Measurements from ENCODE around the gene PEX10. TPM values are rescaled to one million over a fixed set of nuclear protein-coding genes. Genes with fewer than 3 reads are reported as not detected.

PEX10 gene
- total RNA-seq, 1 experiment from 2014 or later: 36.3 TPM

DNA sequence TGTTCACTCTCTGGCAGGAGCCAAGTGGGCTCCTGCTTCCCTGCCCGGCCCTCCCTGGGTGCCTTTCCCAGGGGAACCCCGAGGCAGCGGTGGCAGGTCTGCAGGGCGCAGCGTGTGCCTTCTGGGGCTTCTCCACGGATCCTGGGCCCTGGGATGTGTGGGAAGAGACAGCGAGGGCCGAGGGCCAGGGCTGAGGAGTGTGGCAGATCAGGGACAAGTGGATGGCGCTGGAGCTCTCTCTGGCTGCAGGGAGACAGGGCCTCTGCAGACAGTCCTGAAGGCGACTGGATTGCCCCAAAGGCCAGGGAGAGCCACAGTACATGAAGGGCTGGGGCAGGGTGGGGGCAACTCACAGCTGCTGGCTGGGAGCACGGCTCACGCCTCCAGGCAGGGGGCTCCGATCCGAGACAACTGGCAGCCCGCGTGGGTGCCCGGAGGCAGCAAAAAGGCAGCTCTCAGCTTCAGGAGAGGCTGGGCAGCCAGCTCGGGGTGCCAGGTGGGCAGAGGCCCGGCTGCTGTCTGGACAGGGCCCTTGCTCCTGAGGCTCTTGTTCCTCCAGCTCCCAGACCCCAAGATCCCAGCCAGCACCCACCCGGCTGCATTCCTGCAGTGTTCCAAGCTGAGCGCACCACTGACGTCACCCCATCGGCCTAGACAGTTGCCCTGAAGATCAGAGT is 37.0 kb downstream of the PEX10 start:
- DNase-seq (ENCODE audit: low read depth): no peak

DNA sequence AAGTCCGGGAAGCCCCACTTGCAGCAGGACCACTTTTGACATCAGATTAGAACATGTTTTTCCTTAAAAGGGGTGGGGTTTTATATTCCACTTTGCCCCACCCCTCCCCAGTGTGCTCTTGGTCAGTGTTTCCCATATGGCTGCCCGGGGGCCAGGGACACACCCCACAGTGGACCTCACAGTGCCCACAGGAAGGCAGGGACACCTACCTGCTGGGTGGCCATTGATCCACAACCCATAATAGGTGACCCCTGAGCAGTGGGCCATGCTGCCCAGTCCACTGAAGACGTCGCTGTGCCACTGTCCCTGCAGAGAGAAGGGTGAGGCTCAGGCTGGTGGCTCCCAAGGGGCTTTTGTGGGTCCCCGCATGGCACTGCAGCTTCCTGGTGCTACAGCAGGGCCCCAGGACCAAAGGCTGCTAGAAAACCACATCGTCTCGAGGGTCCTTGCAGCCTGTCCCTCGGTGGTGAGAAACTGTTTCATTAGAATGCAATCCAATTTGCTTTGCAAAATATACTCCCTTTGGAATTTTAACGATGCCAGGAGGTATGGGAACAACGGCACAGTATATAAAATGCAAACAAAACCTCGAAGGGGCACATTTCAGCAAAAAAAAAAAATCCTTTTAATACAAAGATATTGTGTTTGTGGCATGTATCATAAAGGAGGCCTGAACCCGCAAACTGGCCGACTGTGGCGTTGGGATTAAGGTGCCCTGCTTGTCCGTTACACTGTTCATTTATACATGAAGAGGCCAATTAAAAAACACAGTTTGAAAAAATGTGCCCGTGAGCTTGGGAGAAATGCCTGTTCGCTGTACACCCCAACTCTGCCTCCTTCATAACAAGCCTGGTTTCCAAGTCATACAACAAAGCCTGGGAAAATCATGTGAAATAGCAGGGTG is 37.9 kb downstream of the PEX10 start:
- no peak for DNase-seq (ENCODE audit: low read depth)

DNA sequence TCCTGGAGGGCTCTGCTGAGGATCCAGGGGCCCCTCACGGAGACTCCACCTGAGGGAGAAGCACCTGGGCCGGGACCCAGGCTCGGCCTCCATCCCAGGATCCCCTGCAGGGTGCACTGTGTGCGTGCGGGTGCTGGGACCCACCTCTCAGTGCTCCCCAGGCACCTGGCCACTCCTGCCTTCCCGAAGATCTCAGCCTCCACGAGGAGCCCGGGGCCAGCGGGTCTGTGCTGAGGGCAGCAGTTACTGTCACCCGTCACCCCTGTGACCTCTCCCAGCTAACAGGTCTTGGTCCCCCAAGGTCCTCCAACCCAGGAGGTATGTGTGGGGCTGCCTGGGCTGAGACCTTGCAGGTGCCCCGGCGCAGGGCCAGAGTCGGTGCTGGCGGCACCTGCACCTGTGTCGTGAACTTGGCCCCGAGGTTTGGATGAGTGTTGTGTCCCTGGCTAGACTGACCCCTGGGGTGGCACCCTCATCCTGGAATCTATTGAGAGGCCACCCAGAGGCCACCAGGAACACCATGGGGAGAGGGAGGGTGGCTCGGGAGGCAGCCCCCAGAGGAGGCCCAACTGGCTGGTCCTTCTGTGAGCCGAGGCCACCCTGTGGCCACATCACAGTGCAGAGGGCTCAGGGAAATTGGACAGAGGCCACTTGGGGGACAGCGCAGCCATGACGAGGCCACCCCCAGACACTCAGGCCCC is 38.7 kb downstream of the PEX10 start:
- no peak for DNase-seq (ENCODE audit: low read depth)

- DNase-seq (ENCODE audit: low read depth): no peak
Observed at GRCh38 chr1:2372551-2373490, 39.5 kb downstream of the PEX10 start.

GRCh38 chr1:2368053-2368744 is 44.2 kb downstream of the PEX10 start:
- no peak for DNase-seq (ENCODE audit: low read depth)

GRCh38 chr1:2363847-2364513 is 48.4 kb downstream of the PEX10 start:
- no peak for DNase-seq (ENCODE audit: low read depth)

DNA sequence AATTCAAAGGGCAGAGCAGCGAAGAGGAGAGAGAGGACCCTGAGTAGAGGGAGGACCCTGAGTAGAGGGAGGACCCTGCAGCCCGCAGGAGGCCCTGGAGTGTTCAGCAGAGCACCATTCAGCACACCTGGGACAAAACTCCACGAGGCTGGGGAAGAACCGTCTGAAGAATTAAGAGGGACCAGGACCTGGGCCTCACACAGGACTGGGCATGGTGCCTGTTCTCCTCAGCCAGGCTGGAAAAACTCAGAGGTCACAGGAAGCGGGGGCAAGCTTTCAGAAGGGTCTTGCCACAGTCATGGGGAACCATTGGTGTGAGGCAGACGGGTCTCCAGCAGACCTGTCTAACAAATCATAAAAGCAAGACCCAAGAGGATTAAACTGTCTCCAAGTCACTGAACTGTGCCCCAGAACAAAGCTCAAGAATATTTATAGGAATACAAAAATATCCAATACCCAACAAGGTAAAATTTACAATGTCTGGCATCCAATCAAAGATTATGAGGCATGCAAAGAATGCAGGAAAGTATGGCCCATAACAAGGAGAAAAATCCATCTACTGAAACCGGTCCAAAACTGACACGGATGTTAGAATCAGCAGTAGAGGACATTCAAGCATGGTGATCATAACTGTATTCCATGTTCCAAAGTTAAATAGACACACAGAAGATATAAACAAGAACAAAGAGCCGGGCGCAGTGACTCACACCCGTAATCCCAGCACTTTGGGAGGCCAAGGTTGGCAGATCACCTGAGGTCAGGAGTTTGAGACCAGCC is 51.6 kb downstream of the PEX10 start:
- DNase-seq (ENCODE audit: low read depth): no peak

GRCh38 chr1:2358651-2359640 is 53.4 kb downstream of the PEX10 start:
- no peak for DNase-seq (ENCODE audit: low read depth)

DNA sequence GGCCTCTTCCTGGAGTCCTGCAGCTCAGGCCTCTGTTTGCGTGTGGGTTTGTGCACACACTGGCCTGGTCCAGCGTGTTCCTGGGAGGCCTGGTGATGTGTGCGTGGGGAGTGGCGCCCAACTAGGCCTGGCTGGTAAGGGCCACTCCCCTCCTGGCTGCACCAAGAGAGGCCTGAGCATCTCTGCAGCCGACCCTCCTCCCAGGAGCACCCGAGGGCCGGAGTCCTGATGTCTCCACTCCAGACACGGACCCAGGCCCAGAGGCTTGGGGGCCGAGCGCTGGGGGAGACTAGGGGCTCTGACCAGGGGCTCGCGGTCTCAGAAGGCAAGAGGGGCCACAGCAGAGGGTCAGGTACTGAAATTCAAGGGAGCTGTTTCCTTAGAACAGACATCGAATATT is 54.3 kb downstream of the PEX10 start:
- DNase-seq (ENCODE audit: low read depth): no peak

DNA sequence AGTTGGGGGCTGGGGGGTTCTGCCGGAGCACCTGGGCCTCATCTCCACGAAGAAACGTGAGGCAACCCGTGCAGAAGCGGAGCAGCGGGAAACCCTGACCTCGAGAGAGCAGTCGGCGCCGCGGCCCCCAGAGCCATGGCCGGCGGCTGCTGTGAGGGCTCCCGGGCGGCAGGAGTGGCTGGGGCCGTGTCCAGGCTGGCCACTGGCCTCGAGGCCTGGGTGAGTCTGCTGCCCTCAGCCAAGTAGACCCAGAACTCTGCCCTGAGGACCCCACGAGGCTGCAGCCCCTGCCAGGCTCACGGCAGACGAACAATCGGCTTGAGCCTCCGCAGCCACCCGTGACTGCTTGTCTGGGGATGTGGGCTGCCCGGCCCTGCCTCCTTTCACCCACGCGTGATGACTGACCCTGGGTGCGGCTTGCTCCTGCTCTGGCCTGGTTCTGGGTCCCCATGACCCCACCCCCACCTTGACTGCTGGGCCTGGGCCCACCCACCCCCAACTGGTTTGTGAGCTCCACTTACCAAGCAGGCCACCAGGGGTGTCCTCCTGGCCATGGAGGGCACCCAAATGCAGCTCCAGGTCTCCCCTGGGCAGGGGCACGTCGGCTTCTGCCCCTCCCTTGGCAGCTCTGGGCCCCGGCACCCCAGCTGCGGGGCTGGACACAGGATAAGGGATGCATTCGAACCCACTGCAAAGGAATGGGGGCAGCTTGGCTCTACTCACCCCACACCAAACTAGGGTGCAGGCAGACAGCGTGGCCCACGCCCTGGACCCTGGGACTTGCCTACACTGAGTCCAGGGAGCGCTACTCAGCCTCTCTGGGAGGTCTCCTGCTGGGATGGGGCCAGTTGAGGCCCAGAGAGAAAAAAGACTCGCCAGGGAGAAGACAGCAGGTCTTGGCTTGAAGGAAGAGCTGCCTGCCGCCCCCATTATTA is 55.2 kb downstream of the PEX10 start:
- no peak for DNase-seq (ENCODE audit: low read depth)

DNA sequence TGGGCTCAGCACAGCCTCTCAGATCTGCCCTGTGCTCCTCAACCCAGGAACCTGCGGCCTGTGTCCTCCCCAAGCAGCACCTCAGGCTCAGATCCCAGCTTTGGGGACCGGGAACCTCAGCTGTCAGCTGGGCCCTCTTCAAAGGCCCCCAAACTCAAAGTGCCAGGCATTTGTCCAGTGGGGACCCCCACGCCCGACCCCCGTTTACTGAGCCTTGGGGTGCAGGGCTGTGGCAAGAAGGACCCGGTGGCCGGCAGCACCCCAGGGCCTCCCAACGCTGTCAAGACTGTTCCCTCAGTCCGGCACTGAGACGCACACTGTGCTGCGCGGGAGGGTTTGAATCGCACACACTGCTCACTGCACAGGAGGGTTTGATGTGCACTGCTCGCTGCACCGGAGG is 56.0 kb downstream of the PEX10 start:
- no peak for DNase-seq (ENCODE audit: low read depth)

- DNase-seq (ENCODE audit: low read depth): no peak
Observed at GRCh38 chr1:2355373-2356261, 56.7 kb downstream of the PEX10 start.

DNA sequence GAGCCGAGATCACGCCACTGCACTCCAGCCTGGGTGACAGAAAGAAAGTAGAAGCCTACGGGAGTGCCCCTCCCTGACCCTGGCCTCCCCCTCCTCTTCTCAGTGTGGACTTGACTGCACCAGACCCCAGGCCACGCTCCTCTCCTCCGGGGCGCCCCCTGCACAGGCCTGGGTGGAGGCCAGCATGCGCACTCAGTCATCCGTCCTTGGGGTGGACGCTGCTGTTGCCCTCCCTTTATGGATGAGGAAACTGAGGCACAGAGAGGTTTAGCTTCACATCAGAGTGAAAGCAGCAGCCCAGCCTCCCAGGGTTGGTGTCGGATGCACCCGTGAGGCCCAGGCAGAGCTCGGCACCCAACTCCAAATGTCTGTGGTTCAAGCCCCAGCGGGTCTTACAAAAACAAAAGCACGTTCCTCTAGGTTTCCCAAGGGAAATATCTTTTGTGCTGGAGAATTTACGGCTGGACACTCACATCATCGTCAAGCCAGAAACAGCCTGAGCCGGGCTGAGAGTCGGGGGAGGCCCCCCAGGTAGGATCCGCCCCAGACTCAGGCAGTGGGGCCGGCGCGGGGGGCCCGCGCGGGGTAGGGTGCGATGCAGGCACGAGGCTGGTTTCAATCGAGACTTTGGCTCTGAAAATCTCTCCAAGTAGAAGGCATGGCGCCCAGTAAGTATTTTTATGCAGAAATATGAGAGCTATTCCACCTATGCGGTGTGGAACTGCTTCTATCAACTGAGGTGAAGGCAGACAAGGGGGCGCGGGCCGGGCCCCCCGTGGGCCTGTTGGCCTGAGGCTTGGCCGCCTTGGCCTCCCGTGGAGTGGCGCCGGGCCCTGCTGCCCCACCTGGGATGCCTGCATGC is 57.6 kb downstream of the PEX10 start:
- DNase-seq (ENCODE audit: low read depth): no peak

Measured in Daoy (cell line).